HG03139 (cell line): ENCODE results near the gene POLR1H.
A peak's percentile ranks its signal among the peaks of the same experiment; 100 is the strongest.

ENCODE experiments used
- ATAC-seq: cut with Tn5 transposase; IDR thresholded peaks from one replicate; pipeline ENCODE4 v1.9.1; 2021; ENCODE audit not compliant: unreplicated experiment

Gene POLR1H

GRCh38 chr6:30093951-30094661 lies 33.0 kb downstream of the POLR1H start:
- no peak for ATAC-seq

GRCh38 chr6:30096829-30097228 lies 35.8 kb downstream of the POLR1H start:
- no peak for ATAC-seq

GRCh38 chr6:30097902-30098768 lies 37.1 kb downstream of the POLR1H start:
- ATAC-seq = no peak

- no peak for ATAC-seq
Observed at GRCh38 chr6:30100154-30100553, 39.1 kb downstream of the POLR1H start.

GRCh38 chr6:30100585-30101443 lies 39.7 kb downstream of the POLR1H start:
- ATAC-seq = no peak

GRCh38 chr6:30101444-30102413 lies 40.7 kb downstream of the POLR1H start:
- no peak for ATAC-seq

GRCh38 chr6:30102414-30102969 lies 41.4 kb downstream of the POLR1H start:
- ATAC-seq = no peak

- peak; percentile 47 for ATAC-seq
Observed at GRCh38 chr6:30102970-30103871, 42.2 kb downstream of the POLR1H start.

- ATAC-seq = no peak
Observed at GRCh38 chr6:30103872-30104179, 42.8 kb downstream of the POLR1H start.

GRCh38 chr6:30104661-30105060 lies 43.6 kb downstream of the POLR1H start:
- ATAC-seq = no peak

GRCh38 chr6:30111266-30111856 lies 50.3 kb downstream of the POLR1H start:
- no peak for ATAC-seq

GRCh38 chr6:30112402-30112994 lies 51.4 kb downstream of the POLR1H start:
- no peak for ATAC-seq

GRCh38 chr6:30113003-30113759 lies 52.1 kb downstream of the POLR1H start, which contains the start of gene TRIM31:
Gene TRIM31 (minus strand): TSS chr6:30113090. CDS start chr6:30112805, 285 bp downstream.
- no peak for ATAC-seq

GRCh38 chr6:30113841-30114240 lies 52.8 kb downstream of the POLR1H start:
- no peak for ATAC-seq
